Stomach (tissue), 4 donors: Measurements from ENCODE around the gene ADAM19.

Experiments
- EP300 ChIP-seq: sonication (generic); formaldehyde crosslinking; IDR thresholded peaks from one replicate; pipeline ENCODE4 v1.6.1; 2017; ENCODE audit warnings: antibody characterized with exemption
- POLR2A ChIP-seq, 4 donors: fragments of 450-650 bp; IDR thresholded peaks; one replicate each; pipeline ENCODE4 v1.6.1; 2016; ENCODE audit warnings: antibody characterized with exemption in 4 of 4, control low read depth in 2 of 4, mild to moderate bottlenecking in 1 of 4, moderate library complexity in 1 of 4

DNA sequence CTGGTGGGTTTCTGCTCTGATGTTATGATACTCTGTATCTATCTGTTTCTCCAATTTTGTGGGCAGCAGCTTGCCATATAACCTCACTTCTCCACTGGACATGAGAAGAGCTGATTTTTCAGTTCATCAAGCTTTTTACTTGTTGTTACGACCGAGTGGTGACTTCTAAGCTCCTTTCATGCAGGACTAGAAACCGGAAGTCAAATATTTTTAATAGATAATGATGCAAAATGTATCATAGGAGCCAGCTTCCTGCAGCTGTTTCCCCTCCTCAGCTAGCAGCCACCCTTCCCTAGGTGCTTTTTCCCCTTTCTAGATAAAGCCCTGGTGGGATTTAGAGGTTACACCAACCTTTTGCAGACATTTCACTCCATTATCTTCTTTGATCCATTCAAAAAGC lies 17.0 kb upstream of the ADAM19 start:
- TF ChIP-seq POLR2A (IDR thresholded peaks at IDR 0.05) = no peak
- no peak for TF ChIP-seq EP300
